Spleen (tissue), 7 donors: ENCODE data around the gene APBB1IP.

ENCODE experiments used
- CTCF ChIP-seq, 11 experiments: fragments of 200-600 bp in 7 of 11; fragments of 450-650 bp in 4 of 11; sonication (generic) in 4 of 11; IDR thresholded peaks in 8 of 11; conservative IDR thresholded peaks in 3 of 11; 1 replicate in 7 of 11; 2 replicates in 4 of 11; pipeline versions ENCODE4 v1.4.0 to v1.8.0; 2016 to 2021; ENCODE audit warnings: antibody characterized with exemption in 11 of 11, inconsistent platforms in 4 of 11, mild to moderate bottlenecking in 1 of 11
- POLR2A ChIP-seq, 3 donors: fragments of 450-650 bp; IDR thresholded peaks; one replicate each; pipeline ENCODE4 v1.5.1; 2017; ENCODE audit warnings: antibody characterized with exemption in 3 of 3, mild to moderate bottlenecking in 1 of 3
- POLR2AphosphoS5 ChIP-seq, 3 donors: sonication (generic); formaldehyde crosslinking; IDR thresholded peaks; one replicate each; pipeline ENCODE4 v1.5.1; 2017; ENCODE audit warnings: antibody characterized with exemption in 3 of 3
- donor health status: DM: no; HTN: no; CAD: no; lungs with moderate emphysema.
- donor health status: DM: no; HTN: no; CAD: no.
- donor health status: DM: no; HTN: no; CAD: no.

DNA sequence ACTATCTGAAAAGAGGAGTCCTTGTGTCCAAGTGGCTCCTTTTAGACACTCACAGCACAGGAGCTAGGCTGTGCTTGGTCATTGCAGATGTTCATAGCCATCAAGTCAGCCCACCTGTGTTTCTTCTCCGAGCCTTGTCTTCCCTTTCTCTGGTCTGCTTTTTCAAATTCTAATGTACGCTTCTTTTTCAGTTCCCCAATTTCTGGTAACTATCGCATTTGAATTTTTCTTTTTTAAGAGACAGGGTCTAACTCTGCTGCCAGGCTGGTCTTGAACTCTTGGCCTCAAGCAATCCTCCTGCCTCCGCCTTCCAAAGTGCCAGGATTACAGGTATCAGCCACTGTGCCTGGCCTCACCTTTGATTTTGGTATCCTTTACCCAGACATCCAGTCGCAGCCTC, 18.9 kb downstream of the APBB1IP start:
- TF ChIP-seq CTCF (IDR thresholded peaks at IDR 0.05 in 8 of 11, conservative IDR thresholded peaks at IDR 0.05 in 3 of 11) (no peak), POLR2A (IDR thresholded peaks at IDR 0.05) (no peak), POLR2AphosphoS5 (IDR thresholded peaks at IDR 0.05) (no peak)
